ENCODE data around the gene FZD7.
A peak's percentile ranks its signal among the peaks of the same experiment; 100 is the strongest.

Gene FZD7

GRCh38 chr2:202034249-202035088 is 814 bp downstream of the FZD7 start:
- Mint-ChIP-seq H3K27me3 (peaks cover 17% of the 10 kb centered on the region), H3K9me3 (no peaks in the 10 kb centered on the region), H3K36me3 (ENCODE audit: insufficient read depth) (peaks cover 9% of the 10 kb centered on the region), H3K27ac (ENCODE audit: low read depth) (no peak overlapping the region), H3K4me1 (peaks cover 13% of the 10 kb centered on the region), H3K4me3 (no peak overlapping the region)
- ATAC-seq (replicated peaks; ENCODE audit: extremely low read depth, poor library complexity, severe bottlenecking) = no peak
- DNase-seq (ENCODE audit: low spot score in 2 of 2) = no peak

DNA sequence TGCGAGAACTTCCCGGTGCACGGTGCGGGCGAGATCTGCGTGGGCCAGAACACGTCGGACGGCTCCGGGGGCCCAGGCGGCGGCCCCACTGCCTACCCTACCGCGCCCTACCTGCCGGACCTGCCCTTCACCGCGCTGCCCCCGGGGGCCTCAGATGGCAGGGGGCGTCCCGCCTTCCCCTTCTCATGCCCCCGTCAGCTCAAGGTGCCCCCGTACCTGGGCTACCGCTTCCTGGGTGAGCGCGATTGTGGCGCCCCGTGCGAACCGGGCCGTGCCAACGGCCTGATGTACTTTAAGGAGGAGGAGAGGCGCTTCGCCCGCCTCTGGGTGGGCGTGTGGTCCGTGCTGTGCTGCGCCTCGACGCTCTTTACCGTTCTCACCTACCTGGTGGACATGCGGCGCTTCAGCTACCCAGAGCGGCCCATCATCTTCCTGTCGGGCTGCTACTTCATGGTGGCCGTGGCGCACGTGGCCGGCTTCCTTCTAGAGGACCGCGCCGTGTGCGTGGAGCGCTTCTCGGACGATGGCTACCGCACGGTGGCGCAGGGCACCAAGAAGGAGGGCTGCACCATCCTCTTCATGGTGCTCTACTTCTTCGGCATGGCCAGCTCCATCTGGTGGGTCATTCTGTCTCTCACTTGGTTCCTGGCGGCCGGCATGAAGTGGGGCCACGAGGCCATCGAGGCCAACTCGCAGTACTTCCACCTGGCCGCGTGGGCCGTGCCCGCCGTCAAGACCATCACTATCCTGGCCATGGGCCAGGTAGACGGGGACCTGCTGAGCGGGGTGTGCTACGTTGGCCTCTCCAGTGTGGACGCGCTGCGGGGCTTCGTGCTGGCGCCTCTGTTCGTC is 1.7 kb downstream of the FZD7 start:
- Mint-ChIP-seq H3K36me3 (ENCODE audit: insufficient read depth) (peaks cover 9% of the 10 kb centered on the region), H3K4me3 (no peak overlapping the region), H3K27ac (ENCODE audit: low read depth) (no peak overlapping the region), H3K4me1 (peaks cover 14% of the 10 kb centered on the region), H3K9me3 (no peaks in the 10 kb centered on the region), H3K27me3 (peaks cover 25% of the 10 kb centered on the region)
- no peak for ATAC-seq (replicated peaks; ENCODE audit: extremely low read depth, poor library complexity, severe bottlenecking)
- DNase-seq (ENCODE audit: low spot score in 2 of 2) = peak in 1 of 2 donors; percentile 22

- DNase-seq (ENCODE audit: low spot score in 2 of 2) (no peak), ATAC-seq (replicated peaks; ENCODE audit: extremely low read depth, poor library complexity, severe bottlenecking) (no peak)
- Mint-ChIP-seq H3K4me1 (peaks cover 14% of the 10 kb centered on the region), H3K27me3 (peaks cover 32% of the 10 kb centered on the region), H3K9me3 (no peaks in the 10 kb centered on the region), H3K36me3 (ENCODE audit: insufficient read depth) (peaks cover 9% of the 10 kb centered on the region), H3K27ac (ENCODE audit: low read depth) (no peak overlapping the region), H3K4me3 (no peak overlapping the region)
Observed at GRCh38 chr2:202035941-202036372, 2.3 kb downstream of the FZD7 start.

DNA sequence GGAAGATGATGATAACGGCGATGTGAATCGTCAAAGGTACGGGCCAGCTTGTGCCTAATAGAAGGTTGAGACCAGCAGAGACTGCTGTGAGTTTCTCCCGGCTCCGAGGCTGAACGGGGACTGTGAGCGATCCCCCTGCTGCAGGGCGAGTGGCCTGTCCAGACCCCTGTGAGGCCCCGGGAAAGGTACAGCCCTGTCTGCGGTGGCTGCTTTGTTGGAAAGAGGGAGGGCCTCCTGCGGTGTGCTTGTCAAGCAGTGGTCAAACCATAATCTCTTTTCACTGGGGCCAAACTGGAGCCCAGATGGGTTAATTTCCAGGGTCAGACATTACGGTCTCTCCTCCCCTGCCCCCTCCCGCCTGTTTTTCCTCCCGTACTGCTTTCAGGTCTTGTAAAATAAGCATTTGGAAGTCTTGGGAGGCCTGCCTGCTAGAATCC is 3.0 kb downstream of the FZD7 start:
- Mint-ChIP-seq H3K4me3 (no peak overlapping the region), H3K36me3 (ENCODE audit: insufficient read depth) (peaks cover 9% of the 10 kb centered on the region), H3K27ac (ENCODE audit: low read depth) (no peak overlapping the region), H3K27me3 (peaks cover 39% of the 10 kb centered on the region), H3K4me1 (peaks cover 14% of the 10 kb centered on the region), H3K9me3 (no peaks in the 10 kb centered on the region)
- ATAC-seq (replicated peaks; ENCODE audit: extremely low read depth, poor library complexity, severe bottlenecking) = no peak
- DNase-seq (ENCODE audit: low spot score in 2 of 2) = no peak

- peaks cover 43% of the 10 kb centered on the region for H3K27me3 Mint-ChIP-seq
- H3K4me3 Mint-ChIP-seq = no peak overlapping the region
- peaks cover 9% of the 10 kb centered on the region for H3K36me3 Mint-ChIP-seq (ENCODE audit: insufficient read depth)
- H3K27ac Mint-ChIP-seq (ENCODE audit: low read depth) = no peak overlapping the region
- no peak for ATAC-seq (replicated peaks; ENCODE audit: extremely low read depth, poor library complexity, severe bottlenecking)
- H3K4me1 Mint-ChIP-seq = peaks cover 12% of the 10 kb centered on the region
- H3K9me3 Mint-ChIP-seq = no peaks in the 10 kb centered on the region
- no peak for DNase-seq (ENCODE audit: low spot score in 2 of 2)
Observed at GRCh38 chr2:202037086-202037485, 3.4 kb downstream of the FZD7 start.

- DNase-seq (ENCODE audit: low spot score in 2 of 2) (no peak), ATAC-seq (replicated peaks; ENCODE audit: extremely low read depth, poor library complexity, severe bottlenecking) (no peak)
- no peak overlapping the region for H3K27ac Mint-ChIP-seq (ENCODE audit: low read depth)
- peaks cover 5% of the 10 kb centered on the region for H3K4me1 Mint-ChIP-seq
- H3K27me3 Mint-ChIP-seq = peaks cover 54% of the 10 kb centered on the region
- peaks cover 1% of the 10 kb centered on the region for H3K36me3 Mint-ChIP-seq (ENCODE audit: insufficient read depth)
- H3K9me3 Mint-ChIP-seq = no peaks in the 10 kb centered on the region
- no peak overlapping the region for H3K4me3 Mint-ChIP-seq
Observed at GRCh38 chr2:202038471-202039277, 5.0 kb downstream of the FZD7 start.

GRCh38 chr2:202039278-202040078 is 5.8 kb downstream of the FZD7 start:
- ATAC-seq (replicated peaks; ENCODE audit: extremely low read depth, poor library complexity, severe bottlenecking) (no peak), DNase-seq (ENCODE audit: low spot score in 2 of 2) (no peak)
- H3K27me3 Mint-ChIP-seq = peaks cover 62% of the 10 kb centered on the region
- peaks cover 5% of the 10 kb centered on the region for H3K4me1 Mint-ChIP-seq
- no peak overlapping the region for H3K4me3 Mint-ChIP-seq
- no peaks in the 10 kb centered on the region for H3K36me3 Mint-ChIP-seq (ENCODE audit: insufficient read depth)
- H3K9me3 Mint-ChIP-seq = no peaks in the 10 kb centered on the region
- no peak overlapping the region for H3K27ac Mint-ChIP-seq (ENCODE audit: low read depth)

GRCh38 chr2:202040079-202040844 is 6.6 kb downstream of the FZD7 start:
- Mint-ChIP-seq H3K27me3 (peaks cover 68% of the 10 kb centered on the region), H3K4me3 (no peak overlapping the region), H3K9me3 (no peaks in the 10 kb centered on the region), H3K36me3 (ENCODE audit: insufficient read depth) (no peaks in the 10 kb centered on the region), H3K27ac (ENCODE audit: low read depth) (no peak overlapping the region), H3K4me1 (peaks cover 5% of the 10 kb centered on the region)
- ATAC-seq (replicated peaks; ENCODE audit: extremely low read depth, poor library complexity, severe bottlenecking) = no peak
- no peak for DNase-seq (ENCODE audit: low spot score in 2 of 2)

- H3K36me3 Mint-ChIP-seq (ENCODE audit: insufficient read depth) = no peaks in the 10 kb centered on the region
- ATAC-seq (replicated peaks; ENCODE audit: extremely low read depth, poor library complexity, severe bottlenecking) (no peak), DNase-seq (ENCODE audit: low spot score in 2 of 2) (no peak)
Observed at GRCh38 chr2:202042444-202042843, 8.8 kb downstream of the FZD7 start.

GRCh38 chr2:202043475-202043874 is 9.8 kb downstream of the FZD7 start:
- no peak for DNase-seq (ENCODE audit: low spot score in 2 of 2)
- no peaks in the 10 kb centered on the region for H3K9me3 Mint-ChIP-seq
- no peak for ATAC-seq (replicated peaks; ENCODE audit: extremely low read depth, poor library complexity, severe bottlenecking)
- H3K27me3 Mint-ChIP-seq = peaks cover 89% of the 10 kb centered on the region
- H3K27ac Mint-ChIP-seq (ENCODE audit: low read depth) = no peak overlapping the region
- no peak overlapping the region for H3K4me3 Mint-ChIP-seq
- no peaks in the 10 kb centered on the region for H3K36me3 Mint-ChIP-seq (ENCODE audit: insufficient read depth)
- H3K4me1 Mint-ChIP-seq = peaks cover 5% of the 10 kb centered on the region

More at GRCh38 chr2:202042444-202042843, 8.8 kb downstream of the FZD7 start:
- H3K4me1 Mint-ChIP-seq = peaks cover 5% of the 10 kb centered on the region
- H3K9me3 Mint-ChIP-seq = no peaks in the 10 kb centered on the region
- peaks cover 88% of the 10 kb centered on the region for H3K27me3 Mint-ChIP-seq
- H3K27ac Mint-ChIP-seq (ENCODE audit: low read depth) = no peak overlapping the region
- no peak overlapping the region for H3K4me3 Mint-ChIP-seq

DNA sequence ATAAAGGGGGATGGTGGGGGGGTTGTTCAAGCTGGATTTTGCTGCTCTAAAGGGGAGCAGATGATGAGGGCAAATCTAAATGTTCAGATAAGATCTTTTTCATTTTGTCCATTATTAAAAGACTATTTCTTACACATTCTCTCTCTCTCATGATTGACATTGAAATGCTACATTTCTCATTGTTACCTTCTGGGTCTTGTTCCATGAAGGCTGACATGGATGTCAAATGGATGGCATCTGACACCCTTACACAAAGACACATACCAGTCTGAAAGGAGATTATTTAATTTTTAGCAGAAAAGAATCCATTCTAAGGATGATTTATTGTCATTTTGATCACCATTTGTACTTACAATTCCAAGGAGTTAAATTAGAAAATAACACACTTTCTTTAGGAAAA is 11.1 kb downstream of the FZD7 start:
- Mint-ChIP-seq H3K27ac (ENCODE audit: low read depth) (no peak overlapping the region), H3K27me3 (peaks cover 76% of the 10 kb centered on the region), H3K4me3 (no peak overlapping the region), H3K4me1 (no peaks in the 10 kb centered on the region), H3K36me3 (ENCODE audit: insufficient read depth) (no peaks in the 10 kb centered on the region), H3K9me3 (no peaks in the 10 kb centered on the region)
- DNase-seq (ENCODE audit: low spot score in 2 of 2) (no peak), ATAC-seq (replicated peaks; ENCODE audit: extremely low read depth, poor library complexity, severe bottlenecking) (no peak)

Measured in central memory CD8-positive, alpha-beta T cell (primary cell).